DOHH2 (cell line): ENCODE measurements around the gene FOLR2.

Experiments used
- H3F3A ChIP-seq: fragments of 200-600 bp; sonication (generic), shearing (Covaris generic); 2 replicates; pipeline ENCODE4 v1.6.0; 2016; ENCODE audit warnings: antibody characterized with exemption, mild to moderate bottlenecking; ENCODE audit not compliant: control insufficient read depth, insufficient read depth
- H3K27ac ChIP-seq: fragments of 200-600 bp; sonication (generic); 2 replicates; pipeline ENCODE4 v1.5.1; 2014; ENCODE audit warnings: low read depth, mild to moderate bottlenecking, low read length, moderate library complexity
- H3K27me3 ChIP-seq: fragments of 200-600 bp; sonication (generic); 2 replicates; pipeline ENCODE4 v1.6.1; 2014; ENCODE audit warnings: mild to moderate bottlenecking, low read length, mixed read lengths; ENCODE audit not compliant: control insufficient read depth
- H3K36me3 ChIP-seq: fragments of 200-600 bp; sonication (generic); 2 replicates; pipeline ENCODE4 v1.6.1; 2014; ENCODE audit warnings: mild to moderate bottlenecking, low read length, moderate library complexity, mixed read lengths; ENCODE audit not compliant: control insufficient read depth
- H3K4me1 ChIP-seq: fragments of 200-600 bp; sonication (generic); 2 replicates; pipeline ENCODE4 v1.6.1; 2014; ENCODE audit warnings: mild to moderate bottlenecking, low read length, mixed read lengths; ENCODE audit not compliant: control insufficient read depth
- H3K4me2 ChIP-seq: fragments of 200-600 bp; sonication (generic); 2 replicates; pipeline ENCODE4 v1.6.0; 2014; ENCODE audit warnings: mild to moderate bottlenecking, low read length, moderate library complexity
- H3K4me3 ChIP-seq: fragments of 200-600 bp; sonication (generic); 2 replicates; pipeline ENCODE4 v1.5.1; 2014; ENCODE audit warnings: mild to moderate bottlenecking, low read length, mixed read lengths
- H3K79me2 ChIP-seq: fragments of 200-600 bp; sonication (generic); 2 replicates; pipeline ENCODE4 v1.6.1; 2014; ENCODE audit warnings: mild to moderate bottlenecking, low read length, mixed read lengths; ENCODE audit not compliant: control insufficient read depth
- H3K9me2 ChIP-seq: fragments of 200-600 bp; sonication (generic); replicated peaks from 2 replicates; pipeline ENCODE4 v1.6.1; 2014; ENCODE audit warnings: mild to moderate bottlenecking, low read length, mixed read lengths; ENCODE audit not compliant: control insufficient read depth
- H3K9me3 ChIP-seq: fragments of 200-600 bp; sonication (generic); 2 replicates; pipeline ENCODE4 v1.6.1; 2014; ENCODE audit warnings: antibody characterized with exemption, low read length, mixed read lengths; ENCODE audit not compliant: control insufficient read depth, insufficient read depth
- H4K20me1 ChIP-seq: fragments of 200-600 bp; sonication (generic); 2 replicates; pipeline ENCODE4 v1.6.0; 2014; ENCODE audit warnings: low read depth, mild to moderate bottlenecking, antibody characterized with exemption, low read length, moderate library complexity; ENCODE audit not compliant: control insufficient read depth, insufficient read depth
- EZH2phosphoT487 ChIP-seq: fragments of 200-600 bp; sonication (generic); IDR thresholded peaks from 2 replicates; pipeline ENCODE4 v1.6.1; 2017; ENCODE audit warnings: borderline replicate concordance, mild to moderate bottlenecking, antibody characterized with exemption, low read length, moderate library complexity, mixed read lengths
- TF ChIP-seq, protein P1 (sequence below): fragments of 200-600 bp; sonication (generic); IDR thresholded peaks from one replicate; pipeline ENCODE4 v1.5.1; 2014; ENCODE audit warnings: antibody characterized with exemption, mild to moderate bottlenecking, low read depth, low read length; ENCODE audit not compliant: poor library complexity, severe bottlenecking

Gene FOLR2

DNA sequence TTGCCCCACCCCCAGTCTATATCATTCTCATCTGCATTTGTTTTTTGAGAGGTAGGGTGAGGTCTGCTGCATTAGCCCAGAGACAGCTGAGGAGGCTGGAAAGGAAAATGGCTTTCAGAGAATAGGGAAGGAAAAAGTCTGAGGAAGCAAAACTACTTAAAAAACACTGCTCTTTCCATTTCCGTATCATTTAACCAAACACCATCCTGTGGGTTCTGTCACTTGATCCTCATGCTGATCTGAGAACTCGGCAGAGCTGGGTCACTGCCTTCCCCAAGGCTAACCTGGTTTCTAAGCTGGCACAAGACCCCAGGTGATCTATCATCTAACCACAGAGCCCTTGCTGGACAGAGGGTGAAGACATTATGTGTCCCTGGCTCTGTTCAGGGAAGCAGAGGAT is 1.2 kb downstream of the FOLR2 start:
- TF ChIP-seq, protein P1, sequence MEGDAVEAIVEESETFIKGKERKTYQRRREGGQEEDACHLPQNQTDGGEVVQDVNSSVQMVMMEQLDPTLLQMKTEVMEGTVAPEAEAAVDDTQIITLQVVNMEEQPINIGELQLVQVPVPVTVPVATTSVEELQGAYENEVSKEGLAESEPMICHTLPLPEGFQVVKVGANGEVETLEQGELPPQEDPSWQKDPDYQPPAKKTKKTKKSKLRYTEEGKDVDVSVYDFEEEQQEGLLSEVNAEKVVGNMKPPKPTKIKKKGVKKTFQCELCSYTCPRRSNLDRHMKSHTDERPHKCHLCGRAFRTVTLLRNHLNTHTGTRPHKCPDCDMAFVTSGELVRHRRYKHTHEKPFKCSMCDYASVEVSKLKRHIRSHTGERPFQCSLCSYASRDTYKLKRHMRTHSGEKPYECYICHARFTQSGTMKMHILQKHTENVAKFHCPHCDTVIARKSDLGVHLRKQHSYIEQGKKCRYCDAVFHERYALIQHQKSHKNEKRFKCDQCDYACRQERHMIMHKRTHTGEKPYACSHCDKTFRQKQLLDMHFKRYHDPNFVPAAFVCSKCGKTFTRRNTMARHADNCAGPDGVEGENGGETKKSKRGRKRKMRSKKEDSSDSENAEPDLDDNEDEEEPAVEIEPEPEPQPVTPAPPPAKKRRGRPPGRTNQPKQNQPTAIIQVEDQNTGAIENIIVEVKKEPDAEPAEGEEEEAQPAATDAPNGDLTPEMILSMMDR, result no peak
- TF ChIP-seq EZH2phosphoT487, result no peak

DNA sequence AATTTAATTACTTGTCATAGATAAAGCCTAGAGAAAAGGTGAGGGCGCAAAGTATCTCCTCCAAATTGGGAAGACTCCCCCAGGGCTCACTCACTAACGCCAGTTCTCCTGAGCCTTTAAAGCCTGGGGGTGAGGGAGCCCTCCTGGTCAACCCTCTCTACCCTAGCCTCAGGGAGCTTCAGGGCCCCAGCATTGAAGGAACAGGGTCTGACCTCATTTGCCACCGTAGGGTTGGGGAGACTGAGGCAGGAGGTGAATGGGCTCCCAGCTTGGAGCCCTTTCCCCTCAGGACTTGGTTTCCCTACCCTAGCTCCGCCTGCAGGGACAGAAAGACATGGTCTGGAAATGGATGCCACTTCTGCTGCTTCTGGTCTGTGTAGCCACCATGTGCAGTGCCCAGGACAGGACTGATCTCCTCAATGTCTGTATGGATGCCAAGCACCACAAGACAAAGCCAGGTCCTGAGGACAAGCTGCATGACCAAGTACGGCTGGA is 1.7 kb downstream of the FOLR2 start:
- no peak overlapping the region for H3K4me3 ChIP-seq
- 0 out of 2 replicates have a peak overlapping the region, but pooled peaks have one; percentile 10 for H3K4me2 ChIP-seq
- TF ChIP-seq, protein P1, result no peak
- TF ChIP-seq EZH2phosphoT487, result no peak

More for the DNA sequence above, 1.2 kb downstream of the FOLR2 start:
- Histone ChIP-seq H3K4me1 (peaks cover 33% of the 10 kb centered on the region), H3K9me2 (no peaks in the 10 kb centered on the region), H4K20me1 (no peaks in the 10 kb centered on the region), H3K27me3 (peaks cover 12% of the 10 kb centered on the region), H3F3A (no peaks in the 10 kb centered on the region), H3K9me3 (no peaks in the 10 kb centered on the region), H3K79me2 (peaks cover 14% of the 10 kb centered on the region), H3K4me3 (no peak overlapping the region), H3K36me3 (0 out of 2 replicates have a peak, but pooled peaks cover 3% of the 10 kb centered on the region), H3K27ac (no peak overlapping the region), H3K4me2 (0 out of 2 replicates have a peak overlapping the region, but pooled peaks have one; percentile 10)

DNA sequence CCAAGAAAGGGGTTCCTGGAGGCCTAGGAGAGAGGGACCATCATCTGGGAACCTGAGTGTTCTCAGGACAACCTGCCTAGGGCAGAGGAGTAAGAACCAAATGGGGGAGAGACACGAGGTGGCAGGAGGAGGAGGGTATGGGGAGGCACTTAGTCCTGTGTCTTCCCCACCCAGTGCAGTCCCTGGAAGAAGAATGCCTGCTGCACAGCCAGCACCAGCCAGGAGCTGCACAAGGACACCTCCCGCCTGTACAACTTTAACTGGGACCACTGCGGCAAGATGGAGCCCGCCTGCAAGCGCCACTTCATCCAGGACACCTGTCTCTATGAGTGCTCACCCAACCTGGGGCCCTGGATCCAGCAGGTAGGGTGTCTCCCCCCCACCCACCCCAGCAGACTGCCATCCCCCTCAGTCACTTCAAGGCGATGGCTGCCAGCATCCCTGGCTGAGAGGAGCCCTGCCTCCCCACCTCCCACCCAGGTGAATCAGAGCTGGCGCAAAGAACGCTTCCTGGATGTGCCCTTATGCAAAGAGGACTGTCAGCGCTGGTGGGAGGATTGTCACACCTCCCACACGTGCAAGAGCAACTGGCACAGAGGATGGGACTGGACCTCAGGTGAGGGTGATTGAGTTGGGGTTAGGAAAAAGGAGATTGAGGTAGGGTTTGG is 4.2 kb downstream of the FOLR2 start:
- Histone ChIP-seq H3K36me3 (peaks cover 10% of the 10 kb centered on the region; the same call in 1 of the 2 replicates), H3K4me2 (peak overlapping the region; percentile 98), H3F3A (no peaks in the 10 kb centered on the region), H3K79me2 (peaks cover 34% of the 10 kb centered on the region), H4K20me1 (no peaks in the 10 kb centered on the region), H3K27ac (peak overlapping the region; percentile 87), H3K4me3 (peak overlapping the region; percentile 96), H3K27me3 (0 out of 2 replicates have a peak, but pooled peaks cover 3% of the 10 kb centered on the region), H3K4me1 (peaks cover 40% of the 10 kb centered on the region), H3K9me3 (no peaks in the 10 kb centered on the region), H3K9me2 (no peaks in the 10 kb centered on the region)
- TF ChIP-seq EZH2phosphoT487, result no peak
- TF ChIP-seq, protein P1, result no peak

More for the DNA sequence above, 1.7 kb downstream of the FOLR2 start:
- peaks cover 14% of the 10 kb centered on the region for H3K79me2 ChIP-seq
- H3K9me3 ChIP-seq, result no peaks in the 10 kb centered on the region
- no peaks in the 10 kb centered on the region for H3F3A ChIP-seq
- H3K4me1 ChIP-seq, result peaks cover 33% of the 10 kb centered on the region
- peaks cover 9% of the 10 kb centered on the region for H3K27me3 ChIP-seq
- H4K20me1 ChIP-seq, result no peaks in the 10 kb centered on the region
- no peak overlapping the region for H3K27ac ChIP-seq
- 0 out of 2 replicates have a peak, but pooled peaks cover 3% of the 10 kb centered on the region for H3K36me3 ChIP-seq
- H3K9me2 ChIP-seq, result no peaks in the 10 kb centered on the region
